HL-60 (cell line): ENCODE data around the gene INSC.

ENCODE experiments used
- DNase-seq, 2 experiments: peaks; one replicate each; pipeline ENCODE4 v3.0.0-alpha.2; 2010 to 2020; ENCODE audit warnings: low read depth in 1 of 2, low spot score in 1 of 2
- H3K27ac ChIP-seq: fragments of 250-450 bp; sonication (Bioruptor Pico); replicated peaks from 2 replicates; pipeline ENCODE4 v1.5.1; 2020; ENCODE audit warnings: mild to moderate bottlenecking, moderate library complexity
- H3K27me3 ChIP-seq: fragments of 250-450 bp; sonication (Bioruptor Pico); 2 replicates; pipeline ENCODE4 v1.5.1; 2021; ENCODE audit warnings: mild to moderate bottlenecking, moderate library complexity; ENCODE audit not compliant: insufficient read depth, poor library complexity, severe bottlenecking
- H3K4me3 ChIP-seq: replicated peaks from 2 replicates; pipeline ENCODE4 v1.5.1; 2011; ENCODE audit warnings: mild to moderate bottlenecking, control low read depth, low read length; ENCODE audit not compliant: insufficient read depth
- GABPA ChIP-seq: IDR thresholded peaks from 2 replicates; pipeline ENCODE4 v1.6.1; 2012; ENCODE audit warnings: low read depth
- POLR2AphosphoS5 ChIP-seq: IDR thresholded peaks from 2 replicates; pipeline ENCODE4 v1.6.1; 2012; ENCODE audit warnings: low read depth
- SPI1 ChIP-seq: IDR thresholded peaks from 2 replicates; pipeline ENCODE4 v1.6.1; 2012; ENCODE audit warnings: low read depth, mild to moderate bottlenecking, borderline replicate concordance
- TF ChIP-seq, protein P1 (sequence below): IDR thresholded peaks from one replicate; pipeline ENCODE4 v1.5.1; 2011; ENCODE audit warnings: low read length, control low read depth, inconsistent platforms; ENCODE audit not compliant: insufficient read depth
- TF ChIP-seq, protein P2 (sequence below): IDR thresholded peaks from 2 replicates; pipeline ENCODE4 v1.6.1; 2012; ENCODE audit warnings: low read depth; ENCODE audit not compliant: insufficient replicate concordance

Gene INSC

DNA sequence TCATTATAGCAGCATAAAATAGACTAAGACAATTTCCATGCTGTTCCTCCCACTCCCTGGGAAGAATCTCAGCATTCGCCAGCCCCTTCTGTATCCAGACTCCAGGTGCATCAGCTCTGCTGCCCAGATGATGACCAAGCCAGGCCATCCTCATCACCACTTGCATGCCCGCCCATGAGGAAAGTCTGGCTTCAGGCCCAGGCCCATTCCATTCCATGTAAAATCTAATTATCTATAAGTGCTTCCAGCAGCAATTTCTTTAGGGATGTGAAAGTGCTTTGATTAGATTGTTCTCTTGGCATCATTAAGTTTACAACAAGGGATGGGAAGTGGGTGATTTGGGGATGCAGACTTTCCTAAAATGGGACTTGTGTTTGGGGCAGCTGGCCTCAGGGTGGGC, 100.3 kb downstream of the INSC start:
- H3K4me3 ChIP-seq = no peak overlapping the region
- no peak overlapping the region for H3K27ac ChIP-seq
- TF ChIP-seq GABPA (no peak), POLR2AphosphoS5 (no peak), SPI1 (no peak)
- TF ChIP-seq, protein P1, sequence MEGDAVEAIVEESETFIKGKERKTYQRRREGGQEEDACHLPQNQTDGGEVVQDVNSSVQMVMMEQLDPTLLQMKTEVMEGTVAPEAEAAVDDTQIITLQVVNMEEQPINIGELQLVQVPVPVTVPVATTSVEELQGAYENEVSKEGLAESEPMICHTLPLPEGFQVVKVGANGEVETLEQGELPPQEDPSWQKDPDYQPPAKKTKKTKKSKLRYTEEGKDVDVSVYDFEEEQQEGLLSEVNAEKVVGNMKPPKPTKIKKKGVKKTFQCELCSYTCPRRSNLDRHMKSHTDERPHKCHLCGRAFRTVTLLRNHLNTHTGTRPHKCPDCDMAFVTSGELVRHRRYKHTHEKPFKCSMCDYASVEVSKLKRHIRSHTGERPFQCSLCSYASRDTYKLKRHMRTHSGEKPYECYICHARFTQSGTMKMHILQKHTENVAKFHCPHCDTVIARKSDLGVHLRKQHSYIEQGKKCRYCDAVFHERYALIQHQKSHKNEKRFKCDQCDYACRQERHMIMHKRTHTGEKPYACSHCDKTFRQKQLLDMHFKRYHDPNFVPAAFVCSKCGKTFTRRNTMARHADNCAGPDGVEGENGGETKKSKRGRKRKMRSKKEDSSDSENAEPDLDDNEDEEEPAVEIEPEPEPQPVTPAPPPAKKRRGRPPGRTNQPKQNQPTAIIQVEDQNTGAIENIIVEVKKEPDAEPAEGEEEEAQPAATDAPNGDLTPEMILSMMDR = no peak
- TF ChIP-seq, protein P2, sequence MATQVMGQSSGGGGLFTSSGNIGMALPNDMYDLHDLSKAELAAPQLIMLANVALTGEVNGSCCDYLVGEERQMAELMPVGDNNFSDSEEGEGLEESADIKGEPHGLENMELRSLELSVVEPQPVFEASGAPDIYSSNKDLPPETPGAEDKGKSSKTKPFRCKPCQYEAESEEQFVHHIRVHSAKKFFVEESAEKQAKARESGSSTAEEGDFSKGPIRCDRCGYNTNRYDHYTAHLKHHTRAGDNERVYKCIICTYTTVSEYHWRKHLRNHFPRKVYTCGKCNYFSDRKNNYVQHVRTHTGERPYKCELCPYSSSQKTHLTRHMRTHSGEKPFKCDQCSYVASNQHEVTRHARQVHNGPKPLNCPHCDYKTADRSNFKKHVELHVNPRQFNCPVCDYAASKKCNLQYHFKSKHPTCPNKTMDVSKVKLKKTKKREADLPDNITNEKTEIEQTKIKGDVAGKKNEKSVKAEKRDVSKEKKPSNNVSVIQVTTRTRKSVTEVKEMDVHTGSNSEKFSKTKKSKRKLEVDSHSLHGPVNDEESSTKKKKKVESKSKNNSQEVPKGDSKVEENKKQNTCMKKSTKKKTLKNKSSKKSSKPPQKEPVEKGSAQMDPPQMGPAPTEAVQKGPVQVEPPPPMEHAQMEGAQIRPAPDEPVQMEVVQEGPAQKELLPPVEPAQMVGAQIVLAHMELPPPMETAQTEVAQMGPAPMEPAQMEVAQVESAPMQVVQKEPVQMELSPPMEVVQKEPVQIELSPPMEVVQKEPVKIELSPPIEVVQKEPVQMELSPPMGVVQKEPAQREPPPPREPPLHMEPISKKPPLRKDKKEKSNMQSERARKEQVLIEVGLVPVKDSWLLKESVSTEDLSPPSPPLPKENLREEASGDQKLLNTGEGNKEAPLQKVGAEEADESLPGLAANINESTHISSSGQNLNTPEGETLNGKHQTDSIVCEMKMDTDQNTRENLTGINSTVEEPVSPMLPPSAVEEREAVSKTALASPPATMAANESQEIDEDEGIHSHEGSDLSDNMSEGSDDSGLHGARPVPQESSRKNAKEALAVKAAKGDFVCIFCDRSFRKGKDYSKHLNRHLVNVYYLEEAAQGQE = no peak
- no peaks in the 10 kb centered on the region for H3K27me3 ChIP-seq
- DNase-seq = no peak

DNA sequence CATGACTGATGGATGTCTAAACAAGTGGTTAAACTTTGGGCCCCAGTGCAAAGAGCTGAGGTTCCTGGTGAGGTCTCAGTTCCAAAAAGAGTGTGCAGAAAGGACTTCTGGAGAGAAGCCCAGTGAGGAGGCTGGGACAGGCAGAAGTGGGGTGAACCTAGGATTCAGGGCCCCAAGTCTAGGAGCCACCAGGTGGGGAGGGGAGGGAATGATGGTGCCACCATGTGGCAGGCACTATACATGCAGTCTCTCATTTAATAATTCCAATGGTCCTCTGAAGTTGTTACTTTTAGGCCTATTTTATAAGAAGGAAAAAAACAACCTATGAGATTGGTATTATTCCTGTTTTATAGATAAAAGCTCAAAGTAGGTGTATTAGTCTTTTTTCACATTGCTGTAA, 102.0 kb downstream of the INSC start:
- TF ChIP-seq POLR2AphosphoS5 (no peak), SPI1 (no peak), GABPA (no peak)
- TF ChIP-seq, protein P2 = no peak
- TF ChIP-seq, protein P1 = peak; percentile 45
- DNase-seq = no peak

DNA sequence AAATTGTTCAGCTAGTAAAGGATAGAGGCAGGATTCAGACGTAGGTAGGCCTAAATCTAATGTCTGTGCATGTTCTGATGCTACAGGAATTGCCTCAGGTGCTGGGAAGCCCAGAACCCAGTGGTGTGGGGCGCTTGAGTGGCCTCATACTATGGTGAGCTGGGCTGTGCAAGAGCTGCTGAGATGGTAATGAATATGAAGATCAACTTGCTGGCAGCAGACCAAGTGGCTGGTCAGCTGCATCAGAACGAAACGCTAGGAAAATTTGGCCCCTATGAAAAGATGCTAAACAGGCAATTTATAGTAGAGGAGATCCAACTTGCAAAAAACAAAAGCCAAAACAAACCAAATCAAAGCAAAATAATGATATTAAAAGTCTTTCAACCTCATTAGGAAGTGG, 102.7 kb downstream of the INSC start:
- H3K4me3 ChIP-seq = no peak overlapping the region
- H3K27ac ChIP-seq = no peak overlapping the region
- no peaks in the 10 kb centered on the region for H3K27me3 ChIP-seq
- TF ChIP-seq, protein P1 = no peak
- TF ChIP-seq GABPA (no peak), POLR2AphosphoS5 (no peak)
- DNase-seq = no peak

More for the DNA sequence above, 102.0 kb downstream of the INSC start:
- H3K27ac ChIP-seq = no peak overlapping the region
- no peak overlapping the region for H3K4me3 ChIP-seq
- no peaks in the 10 kb centered on the region for H3K27me3 ChIP-seq

DNA sequence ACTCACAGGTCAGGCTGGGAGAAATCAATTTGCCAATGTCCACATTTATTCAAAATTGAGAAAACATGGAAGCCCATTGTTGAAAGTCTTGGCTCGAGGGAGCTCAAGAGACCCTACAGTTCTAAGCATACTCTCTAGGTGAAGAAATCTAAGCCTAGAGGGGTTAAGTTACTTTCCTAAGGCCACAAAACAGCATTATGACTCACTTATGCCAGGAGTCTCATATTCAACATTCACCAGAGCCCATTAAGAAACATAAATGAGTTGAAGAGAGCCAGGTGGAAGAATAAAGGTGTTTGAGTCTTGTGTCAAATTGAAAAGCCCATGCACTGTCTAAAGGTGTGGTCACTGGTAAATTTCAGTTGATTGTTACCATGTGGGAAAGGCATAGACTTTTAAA, 108.1 kb downstream of the INSC start:
- Histone ChIP-seq H3K27me3 (no peaks in the 10 kb centered on the region), H3K27ac (no peak overlapping the region), H3K4me3 (no peak overlapping the region)
- TF ChIP-seq, protein P2 = no peak
- TF ChIP-seq GABPA (no peak), SPI1 (no peak), POLR2AphosphoS5 (no peak)
- TF ChIP-seq, protein P1 = no peak
- no peak for DNase-seq
